HepG2 (cell line): ENCODE data around the gene CHDH. TPM values are rescaled to one million over a fixed set of nuclear protein-coding genes. Genes with fewer than 3 reads are reported as not detected.

Experiments used
- RARG ChIP-seq: sonication (generic); formaldehyde crosslinking; IDR thresholded peaks from 2 replicates; pipeline ENCODE4 v1.4.0; 2020; ENCODE audit warnings: low read depth, mild to moderate bottlenecking, missing genetic modification reagents
- SCMH1 ChIP-seq: sonication (generic); formaldehyde crosslinking; IDR thresholded peaks from 2 replicates; pipeline ENCODE4 v1.9.0; 2021; ENCODE audit warnings: missing genetic modification reagents, mild to moderate bottlenecking, borderline replicate concordance
- SIN3A ChIP-seq: IDR thresholded peaks from 2 replicates; pipeline ENCODE4 v1.6.1; 2011; ENCODE audit warnings: low read depth, mild to moderate bottlenecking, control low read depth, low read length, borderline replicate concordance
- ZNF678 ChIP-seq: sonication (generic); formaldehyde crosslinking; IDR thresholded peaks from 2 replicates; pipeline ENCODE4 v1.4.0; 2020; ENCODE audit warnings: mild to moderate bottlenecking, missing genetic modification reagents
- polyA plus RNA-seq, 8 experiments: library from polyadenylated mRNA; depleted of rRNA in 3 of 8; stranded (reverse) in 7 of 8; unstranded in 1 of 8; fragments of >200 nt; fragmentation: Illumina TruSeq in 4 of 8; extraction: Trizol in 4 of 8; gene quantifications; 2 replicates each; pipeline versions ENCODE4 v1.2.1 to v1.2.3, GENCODE V29; 2011 to 2016; ENCODE audit warnings: low read depth in 4 of 8, missing spikeins in 1 of 8, mixed read lengths in 1 of 8; ENCODE audit not compliant: insufficient read depth in 1 of 8
- total RNA-seq, 5 experiments: library from RNA; depleted of rRNA; stranded (reverse); fragments of >200 nt; fragmentation: Illumina TruSeq; extraction: Trizol; gene quantifications; 2 replicates each; pipeline ENCODE4 v1.2.3, GENCODE V29; 2016; ENCODE audit warnings: low read depth in 1 of 5
- TF ChIP-seq, protein P1 (sequence below): sonication (generic); formaldehyde crosslinking; IDR thresholded peaks from 2 replicates; pipeline ENCODE4 v1.9.0; 2022; ENCODE audit warnings: low read depth, missing genetic modification reagents
- TF ChIP-seq, protein P2 (sequence below): IDR thresholded peaks from 2 replicates; pipeline ENCODE4 v1.6.1; 2016; ENCODE audit warnings: missing biosample characterization, missing genetic modification reagents, low read depth
- TF ChIP-seq, protein P3 (sequence below): sonication (generic); formaldehyde crosslinking; IDR thresholded peaks from 2 replicates; pipeline ENCODE4 v1.4.0; 2020; ENCODE audit warnings: missing genetic modification reagents

Gene CHDH
- total and polyA plus RNA-seq, 2 of the 13 experiments (the other 11 are each of a cell fraction or from before 2014, with no cell fraction given) = 28.1 to 48.9 TPM

GRCh38 chr3:53835257-53835656 lies 11.0 kb downstream of the CHDH start (continued):
- TF ChIP-seq, protein P1, sequence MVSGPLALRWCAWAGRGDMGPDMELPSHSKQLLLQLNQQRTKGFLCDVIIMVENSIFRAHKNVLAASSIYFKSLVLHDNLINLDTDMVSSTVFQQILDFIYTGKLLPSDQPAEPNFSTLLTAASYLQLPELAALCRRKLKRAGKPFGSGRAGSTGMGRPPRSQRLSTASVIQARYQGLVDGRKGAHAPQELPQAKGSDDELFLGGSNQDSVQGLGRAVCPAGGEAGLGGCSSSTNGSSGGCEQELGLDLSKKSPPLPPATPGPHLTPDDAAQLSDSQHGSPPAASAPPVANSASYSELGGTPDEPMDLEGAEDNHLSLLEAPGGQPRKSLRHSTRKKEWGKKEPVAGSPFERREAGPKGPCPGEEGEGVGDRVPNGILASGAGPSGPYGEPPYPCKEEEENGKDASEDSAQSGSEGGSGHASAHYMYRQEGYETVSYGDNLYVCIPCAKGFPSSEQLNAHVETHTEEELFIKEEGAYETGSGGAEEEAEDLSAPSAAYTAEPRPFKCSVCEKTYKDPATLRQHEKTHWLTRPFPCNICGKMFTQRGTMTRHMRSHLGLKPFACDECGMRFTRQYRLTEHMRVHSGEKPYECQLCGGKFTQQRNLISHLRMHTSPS (CRISPR knock-in tag) = no peak
- TF ChIP-seq SCMH1 (CRISPR knock-in tag) (no peak), ZNF678 (no peak), RARG (CRISPR knock-in tag) (no peak), SIN3A (no peak)
- TF ChIP-seq, protein P2, sequence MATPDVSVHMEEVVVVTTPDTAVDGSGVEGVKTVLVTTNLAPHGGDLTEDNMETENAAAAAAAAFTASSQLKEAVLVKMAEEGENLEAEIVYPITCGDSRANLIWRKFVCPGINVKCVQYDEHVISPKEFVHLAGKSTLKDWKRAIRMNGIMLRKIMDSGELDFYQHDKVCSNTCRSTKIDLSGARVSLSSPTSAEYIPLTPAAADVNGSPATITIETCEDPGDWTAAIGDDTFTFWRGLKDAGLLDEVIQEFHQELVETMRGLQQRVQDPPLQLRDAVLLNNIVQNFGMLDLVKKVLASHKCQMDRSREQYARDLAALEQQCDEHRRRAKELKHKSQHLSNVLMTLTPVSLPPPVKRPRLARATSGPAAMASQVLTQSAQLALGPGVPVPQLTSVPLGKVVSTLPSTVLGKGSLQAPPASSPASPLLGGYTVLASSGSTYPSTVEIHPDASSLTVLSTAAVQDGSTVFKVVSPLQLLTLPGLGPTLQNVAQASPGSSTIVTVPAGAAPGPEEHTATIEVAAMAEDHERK (CRISPR knock-in tag) = no peak
- TF ChIP-seq, protein P3, sequence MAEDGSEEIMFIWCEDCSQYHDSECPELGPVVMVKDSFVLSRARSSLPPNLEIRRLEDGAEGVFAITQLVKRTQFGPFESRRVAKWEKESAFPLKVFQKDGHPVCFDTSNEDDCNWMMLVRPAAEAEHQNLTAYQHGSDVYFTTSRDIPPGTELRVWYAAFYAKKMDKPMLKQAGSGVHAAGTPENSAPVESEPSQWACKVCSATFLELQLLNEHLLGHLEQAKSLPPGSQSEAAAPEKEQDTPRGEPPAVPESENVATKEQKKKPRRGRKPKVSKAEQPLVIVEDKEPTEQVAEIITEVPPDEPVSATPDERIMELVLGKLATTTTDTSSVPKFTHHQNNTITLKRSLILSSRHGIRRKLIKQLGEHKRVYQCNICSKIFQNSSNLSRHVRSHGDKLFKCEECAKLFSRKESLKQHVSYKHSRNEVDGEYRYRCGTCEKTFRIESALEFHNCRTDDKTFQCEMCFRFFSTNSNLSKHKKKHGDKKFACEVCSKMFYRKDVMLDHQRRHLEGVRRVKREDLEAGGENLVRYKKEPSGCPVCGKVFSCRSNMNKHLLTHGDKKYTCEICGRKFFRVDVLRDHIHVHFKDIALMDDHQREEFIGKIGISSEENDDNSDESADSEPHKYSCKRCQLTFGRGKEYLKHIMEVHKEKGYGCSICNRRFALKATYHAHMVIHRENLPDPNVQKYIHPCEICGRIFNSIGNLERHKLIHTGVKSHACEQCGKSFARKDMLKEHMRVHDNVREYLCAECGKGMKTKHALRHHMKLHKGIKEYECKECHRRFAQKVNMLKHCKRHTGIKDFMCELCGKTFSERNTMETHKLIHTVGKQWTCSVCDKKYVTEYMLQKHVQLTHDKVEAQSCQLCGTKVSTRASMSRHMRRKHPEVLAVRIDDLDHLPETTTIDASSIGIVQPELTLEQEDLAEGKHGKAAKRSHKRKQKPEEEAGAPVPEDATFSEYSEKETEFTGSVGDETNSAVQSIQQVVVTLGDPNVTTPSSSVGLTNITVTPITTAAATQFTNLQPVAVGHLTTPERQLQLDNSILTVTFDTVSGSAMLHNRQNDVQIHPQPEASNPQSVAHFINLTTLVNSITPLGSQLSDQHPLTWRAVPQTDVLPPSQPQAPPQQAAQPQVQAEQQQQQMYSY (CRISPR knock-in tag) = no peak
